HCT116 (cell line): ENCODE data around the gene KCNK18. TPM values are rescaled to one million over a fixed set of nuclear protein-coding genes. Genes with fewer than 3 reads are reported as not detected.

Source experiments
- ATAC-seq: fragments of 200-7000 bp; cut with Tn5 transposase; 2 replicates; pipeline ENCODE4 v1.9.1; 2020; ENCODE audit warnings: mild to moderate bottlenecking, moderate library complexity
- BruUV-seq: library from RNA; stranded (reverse); fragments of 400-500 nt; replicated peaks from 2 replicates; lab custom pipeline; 2021; lab: Mats Ljungman, UMichigan
- CTCF ChIA-PET: fragments of 300-600 bp; sonication (Branson Sonifier 250); formaldehyde crosslinking; loops from one replicate; lab custom pipeline; 2021; ENCODE audit warnings: antibody characterized with exemption; lab: Charles Lee
- POLR2A ChIA-PET: fragments of 300-600, 350-600 bp; sonication (Branson Sonifier 250); formaldehyde crosslinking; loops from one replicate; lab custom pipeline; 2021; ENCODE audit warnings: antibody characterized with exemption; lab: Charles Lee
- RAD21 ChIA-PET, 2 experiments: fragments of 300-600 bp; sonication (Branson Sonifier 250); formaldehyde crosslinking; loops; one replicate each; lab custom pipeline; 2023; ENCODE audit warnings: low total read pairs in 2 of 2; ENCODE audit not compliant: uncharacterized antibody in 2 of 2, unreplicated experiment in 2 of 2, low non-redundant PET in 1 of 2; lab: Charles Lee
- DNase-seq: peaks from one replicate; pipeline ENCODE4 v3.0.0-alpha.2; 2010; ENCODE audit warnings: low read depth, low spot score
- H2AFZ ChIP-seq: fragments of 200-600 bp; shearing (Covaris generic), sonication (generic); 2 replicates; pipeline ENCODE4 v1.6.1; 2017; ENCODE audit warnings: low read depth, mixed run types, mixed read lengths, antibody characterized with exemption, low read length; ENCODE audit not compliant: poor library complexity, severe bottlenecking
- H3K27ac ChIP-seq: 2 replicates; pipeline ENCODE4 v1.5.1; 2012; ENCODE audit warnings: low read depth, low read length
- H3K27me3 ChIP-seq: fragments of 200-600 bp; sonication (generic); 2 replicates; pipeline ENCODE4 v1.6.1; 2016; ENCODE audit warnings: mixed run types, low read length, mixed read lengths; ENCODE audit not compliant: insufficient read depth
- H3K36me3 ChIP-seq, 2 experiments: fragments of 200-500 bp in 1 of 2; fragments of 200-600 bp in 1 of 2; sonication (Bioruptor generic) in 1 of 2; sonication (generic) in 1 of 2; 2 replicates each; pipeline versions ENCODE4 v1.5.1 to v1.6.1; 2014 to 2016; ENCODE audit warnings: low read length in 2 of 2, inconsistent platforms in 1 of 2, mixed read lengths in 1 of 2, mixed run types in 1 of 2; ENCODE audit not compliant: insufficient read depth in 2 of 2, control insufficient read depth in 1 of 2
- H3K4me1 ChIP-seq, 2 experiments: fragments of 200-600 bp in 1 of 2; sonication (generic) in 1 of 2; 2 replicates each; pipeline versions ENCODE4 v1.5.1 to v1.6.1; 2012 to 2017; ENCODE audit warnings: low read length in 2 of 2, inconsistent platforms in 1 of 2, mild to moderate bottlenecking in 1 of 2, mixed read lengths in 1 of 2, mixed run types in 1 of 2, moderate library complexity in 1 of 2; ENCODE audit not compliant: insufficient read depth in 2 of 2, control insufficient read depth in 1 of 2
- H3K4me2 ChIP-seq: fragments of 200-600 bp; sonication (generic); 2 replicates; pipeline ENCODE4 v1.6.1; 2017; ENCODE audit warnings: mixed run types, low read length, mixed read lengths
- H3K4me3 ChIP-seq, 2 experiments: fragments of 200-600 bp in 1 of 2; sonication (generic) in 1 of 2; replicated peaks in 1 of 2; 2 replicates each; pipeline ENCODE4 v1.5.1; 2011 to 2016; ENCODE audit warnings: low read length in 2 of 2, control low read depth in 1 of 2, low read depth in 1 of 2, mild to moderate bottlenecking in 1 of 2, mixed read lengths in 1 of 2, mixed run types in 1 of 2
- H3K79me2 ChIP-seq: fragments of 200-600 bp; sonication (generic); 2 replicates; pipeline ENCODE4 v1.6.1; 2017; ENCODE audit warnings: mild to moderate bottlenecking, mixed run types, low read length, moderate library complexity, mixed read lengths; ENCODE audit not compliant: insufficient read depth
- H3K9ac ChIP-seq: fragments of 200-600 bp; sonication (generic); 2 replicates; pipeline ENCODE4 v1.6.1; 2016; ENCODE audit warnings: low read length, mixed read lengths
- H3K9me2 ChIP-seq: fragments of 200-600 bp; sonication (generic), shearing (Covaris generic); 2 replicates; pipeline ENCODE4 v1.6.1; 2017; ENCODE audit warnings: mixed run types, mild to moderate bottlenecking, moderate library complexity; ENCODE audit not compliant: insufficient read depth
- H3K9me3 ChIP-seq, 2 experiments: fragments of 200-500 bp in 1 of 2; fragments of 200-600 bp in 1 of 2; sonication (Bioruptor generic) in 1 of 2; sonication (generic) in 1 of 2; 2 replicates each; pipeline ENCODE4 v1.6.1; 2014 to 2017; ENCODE audit warnings: low read length in 2 of 2, mixed read lengths in 2 of 2, inconsistent platforms in 1 of 2, low read depth in 1 of 2, mild to moderate bottlenecking in 1 of 2, mixed run types in 1 of 2, moderate library complexity in 1 of 2; ENCODE audit not compliant: control insufficient read depth in 1 of 2, insufficient read depth in 1 of 2
- H4K20me1 ChIP-seq: fragments of 200-600 bp; sonication (generic), shearing (Covaris generic); 2 replicates; pipeline ENCODE4 v1.6.1; 2017; ENCODE audit warnings: mixed run types, mild to moderate bottlenecking, moderate library complexity; ENCODE audit not compliant: insufficient read depth
- CEBPB ChIP-seq: IDR thresholded peaks from 2 replicates; pipeline ENCODE4 v1.6.1; 2012; ENCODE audit warnings: low read depth
- EZH2phosphoT487 ChIP-seq: fragments of 200-600 bp; IDR thresholded peaks from 2 replicates; pipeline ENCODE4 v1.6.1; 2018; ENCODE audit warnings: antibody characterized with exemption, borderline replicate concordance
- FOSL1 ChIP-seq: IDR thresholded peaks from 2 replicates; pipeline ENCODE4 v1.6.1; 2012; ENCODE audit warnings: low read depth
- JUND ChIP-seq: IDR thresholded peaks from 2 replicates; pipeline ENCODE4 v1.6.1; 2012
- POLR2AphosphoS5 ChIP-seq: IDR thresholded peaks from 2 replicates; pipeline ENCODE4 v1.6.1; 2011; ENCODE audit warnings: mild to moderate bottlenecking, low read depth, low read length, moderate library complexity
- RAD21 ChIP-seq: IDR thresholded peaks from 2 replicates; pipeline ENCODE4 v1.6.1; 2012; ENCODE audit warnings: low read depth, mild to moderate bottlenecking
- SP1 ChIP-seq: IDR thresholded peaks from 2 replicates; pipeline ENCODE4 v1.6.1; 2012; ENCODE audit warnings: low read depth
- SRF ChIP-seq: IDR thresholded peaks from 2 replicates; pipeline ENCODE4 v1.6.1; 2012; ENCODE audit warnings: low read depth
- TCF7L2 ChIP-seq: IDR thresholded peaks from 2 replicates; pipeline ENCODE4 v1.7.0; 2011; ENCODE audit warnings: borderline replicate concordance, inconsistent platforms; ENCODE audit not compliant: insufficient read depth, insufficient read length; ENCODE audit errors: extremely low read depth
- YY1 ChIP-seq: IDR thresholded peaks from 2 replicates; pipeline ENCODE4 v1.6.1; 2011; ENCODE audit warnings: low read length, low read depth, moderate library complexity, mild to moderate bottlenecking; ENCODE audit not compliant: insufficient replicate concordance; ENCODE audit errors: extremely low read depth
- intact Hi-C: fragments of 100-400 bp; cut with micrococcal nuclease; formaldehyde crosslinking; loops from 2 replicates; pipeline ENCODE4 v1.10.0; 2022
- total RNA-seq: library from RNA; stranded (reverse); gene quantifications from one replicate; pipeline ENCODE4 v1.2.1, GENCODE V29; 2021; ENCODE audit not compliant: unreplicated experiment
- TF ChIP-seq, protein P1 (sequence below), 3 experiments: fragments of 200-600 bp in 1 of 3; sonication (generic) in 1 of 3; IDR thresholded peaks in 2 of 3; conservative IDR thresholded peaks in 1 of 3; 2 replicates each; pipeline ENCODE4 v1.5.1; 2012 to 2017; ENCODE audit warnings: low read depth in 2 of 3, low read length in 2 of 3, antibody characterized with exemption in 1 of 3, borderline replicate concordance in 1 of 3, control low read depth in 1 of 3, mild to moderate bottlenecking in 1 of 3, mixed read lengths in 1 of 3, mixed run types in 1 of 3, moderate library complexity in 1 of 3; ENCODE audit not compliant: insufficient read depth in 1 of 3
- TF ChIP-seq, protein P2 (sequence below): IDR thresholded peaks from 2 replicates; pipeline ENCODE4 v1.6.1; 2012; ENCODE audit warnings: low read depth

KCNK18 gene
- total RNA-seq, 1 experiment from 2014 or later = not detected

DNA sequence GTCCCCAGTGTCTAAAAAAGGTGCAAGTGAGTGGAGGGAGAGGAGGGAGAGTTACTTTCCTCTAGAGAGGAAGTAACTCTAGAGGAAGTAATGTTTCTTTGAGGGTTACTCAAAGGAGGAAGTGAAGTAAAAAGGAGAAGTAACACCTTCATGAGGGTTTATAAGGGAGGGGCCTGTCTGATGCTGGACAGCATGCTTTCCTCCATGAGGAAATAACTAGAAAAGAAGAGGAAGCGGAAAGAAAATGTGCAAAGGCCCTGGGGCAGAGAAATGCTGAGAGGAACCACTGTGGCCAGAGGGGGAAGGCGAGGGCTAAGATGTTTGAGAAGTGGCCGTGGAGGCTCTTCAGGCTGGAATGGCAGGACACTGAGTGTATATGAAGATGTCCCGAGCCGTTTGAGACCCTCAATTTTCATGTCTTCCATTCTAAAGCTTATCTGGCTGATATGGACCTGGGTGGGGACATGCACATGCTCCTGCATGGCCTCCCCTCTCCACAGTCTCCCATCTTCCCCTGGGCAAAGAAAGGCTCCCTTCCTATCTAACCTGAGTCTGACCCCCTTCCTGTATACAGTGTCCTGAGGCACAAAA lies 40.2 kb downstream of the KCNK18 start:
- Histone ChIP-seq H3K27me3 (no peaks in the 10 kb centered on the region; the same call in 1 of the 2 replicates), H3K9me2 (no peaks in the 10 kb centered on the region), H3K27ac (no peak overlapping the region), H3K36me3 (no peaks in the 10 kb centered on the region), H3K4me2 (no peak overlapping the region), H4K20me1 (no peaks in the 10 kb centered on the region), H3K79me2 (no peaks in the 10 kb centered on the region), H3K9me3 (no peaks in the 10 kb centered on the region), H3K4me1 (no peaks in the 10 kb centered on the region), H3K9ac (no peak overlapping the region), H2AFZ (no peak overlapping the region)
- ATAC-seq = no peak
- ChIA-PET CTCF (interaction anchor here (1.6 kb wide), 1 partner anchor 21 kb away, joined by 6 read pairs; no protein-coding TSS in a partner anchor), POLR2A (no interaction called here), RAD21 (no interaction called here)
- intact Hi-C loops = no loop called here
- BruUV-seq = no TSS peak
- TF ChIP-seq CEBPB = no peak
- no peak for TF ChIP-seq YY1
- TF ChIP-seq TCF7L2 = no peak
- TF ChIP-seq SRF = no peak
- TF ChIP-seq FOSL1 = no peak
- TF ChIP-seq POLR2AphosphoS5 = no peak
- TF ChIP-seq, protein P1, sequence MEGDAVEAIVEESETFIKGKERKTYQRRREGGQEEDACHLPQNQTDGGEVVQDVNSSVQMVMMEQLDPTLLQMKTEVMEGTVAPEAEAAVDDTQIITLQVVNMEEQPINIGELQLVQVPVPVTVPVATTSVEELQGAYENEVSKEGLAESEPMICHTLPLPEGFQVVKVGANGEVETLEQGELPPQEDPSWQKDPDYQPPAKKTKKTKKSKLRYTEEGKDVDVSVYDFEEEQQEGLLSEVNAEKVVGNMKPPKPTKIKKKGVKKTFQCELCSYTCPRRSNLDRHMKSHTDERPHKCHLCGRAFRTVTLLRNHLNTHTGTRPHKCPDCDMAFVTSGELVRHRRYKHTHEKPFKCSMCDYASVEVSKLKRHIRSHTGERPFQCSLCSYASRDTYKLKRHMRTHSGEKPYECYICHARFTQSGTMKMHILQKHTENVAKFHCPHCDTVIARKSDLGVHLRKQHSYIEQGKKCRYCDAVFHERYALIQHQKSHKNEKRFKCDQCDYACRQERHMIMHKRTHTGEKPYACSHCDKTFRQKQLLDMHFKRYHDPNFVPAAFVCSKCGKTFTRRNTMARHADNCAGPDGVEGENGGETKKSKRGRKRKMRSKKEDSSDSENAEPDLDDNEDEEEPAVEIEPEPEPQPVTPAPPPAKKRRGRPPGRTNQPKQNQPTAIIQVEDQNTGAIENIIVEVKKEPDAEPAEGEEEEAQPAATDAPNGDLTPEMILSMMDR (IDR thresholded peaks at IDR 0.05 in 2 of 3, conservative IDR thresholded peaks at IDR 0.05 in 1 of 3; ENCODE audit: borderline replicate concordance in 1 of 3, insufficient read depth in 1 of 3, low read depth in 2 of 3, low read length in 2 of 3) = no peak
- no peak for TF ChIP-seq EZH2phosphoT487
- TF ChIP-seq RAD21 = no peak
- TF ChIP-seq SP1 = no peak
- TF ChIP-seq, protein P2, sequence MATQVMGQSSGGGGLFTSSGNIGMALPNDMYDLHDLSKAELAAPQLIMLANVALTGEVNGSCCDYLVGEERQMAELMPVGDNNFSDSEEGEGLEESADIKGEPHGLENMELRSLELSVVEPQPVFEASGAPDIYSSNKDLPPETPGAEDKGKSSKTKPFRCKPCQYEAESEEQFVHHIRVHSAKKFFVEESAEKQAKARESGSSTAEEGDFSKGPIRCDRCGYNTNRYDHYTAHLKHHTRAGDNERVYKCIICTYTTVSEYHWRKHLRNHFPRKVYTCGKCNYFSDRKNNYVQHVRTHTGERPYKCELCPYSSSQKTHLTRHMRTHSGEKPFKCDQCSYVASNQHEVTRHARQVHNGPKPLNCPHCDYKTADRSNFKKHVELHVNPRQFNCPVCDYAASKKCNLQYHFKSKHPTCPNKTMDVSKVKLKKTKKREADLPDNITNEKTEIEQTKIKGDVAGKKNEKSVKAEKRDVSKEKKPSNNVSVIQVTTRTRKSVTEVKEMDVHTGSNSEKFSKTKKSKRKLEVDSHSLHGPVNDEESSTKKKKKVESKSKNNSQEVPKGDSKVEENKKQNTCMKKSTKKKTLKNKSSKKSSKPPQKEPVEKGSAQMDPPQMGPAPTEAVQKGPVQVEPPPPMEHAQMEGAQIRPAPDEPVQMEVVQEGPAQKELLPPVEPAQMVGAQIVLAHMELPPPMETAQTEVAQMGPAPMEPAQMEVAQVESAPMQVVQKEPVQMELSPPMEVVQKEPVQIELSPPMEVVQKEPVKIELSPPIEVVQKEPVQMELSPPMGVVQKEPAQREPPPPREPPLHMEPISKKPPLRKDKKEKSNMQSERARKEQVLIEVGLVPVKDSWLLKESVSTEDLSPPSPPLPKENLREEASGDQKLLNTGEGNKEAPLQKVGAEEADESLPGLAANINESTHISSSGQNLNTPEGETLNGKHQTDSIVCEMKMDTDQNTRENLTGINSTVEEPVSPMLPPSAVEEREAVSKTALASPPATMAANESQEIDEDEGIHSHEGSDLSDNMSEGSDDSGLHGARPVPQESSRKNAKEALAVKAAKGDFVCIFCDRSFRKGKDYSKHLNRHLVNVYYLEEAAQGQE = no peak
- TF ChIP-seq JUND = no peak
- TF ChIP-seq, all 23 proteins: peak for 0
- H3K4me3 ChIP-seq = no peak overlapping the region
- no peak for DNase-seq
